ENCODE results near the gene MUS81. TPM values are rescaled to one million over a fixed set of nuclear protein-coding genes. Genes with fewer than 3 reads are reported as not detected.
A peak's percentile ranks its signal among the peaks of the same experiment; 100 is the strongest.

Gene MUS81
- total and polyA plus RNA-seq, 11 donors, result 24.6 to 56.1 (median 35.9) TPM

- Histone ChIP-seq H3K36me3 (peaks cover 0 to 40% (median 34%) of the 10 kb centered on the region in 9 donors), H3K4me1 (peaks cover 0 to 18% (median 7%) of the 10 kb centered on the region in 12 donors), H3K27me3 (no peaks in the 10 kb centered on the region), H3K4me3 (peak overlapping the region in 1 of 12 donors; percentile 42), H3K27ac (peak overlapping the region in 1 of 12 donors; percentile 10), H3K9me3 (no peaks in the 10 kb centered on the region)
- 52 to 82% (median 64%) methylated on average over 4 to 7 of the region's 7 CpGs for WGBS, 4 donors
- DNase-seq (peak in 2 of 5 donors; percentile 17 to 48), ATAC-seq (no peak)
- no peak for TF ChIP-seq CTCF (IDR thresholded peaks at IDR 0.05)
- TF ChIP-seq POLR2A (IDR thresholded peaks at IDR 0.05), result no peak
- intact Hi-C loops (cut with DNase I), result loop anchor here in 5 of 10 donors (5.0 to 10.0 kb wide), 3 partner anchors 41 to 106 kb away; no protein-coding TSS in a partner anchor
Observed at GRCh38 chr11:65880844-65881421, 20.7 kb downstream of the MUS81 start.

- Histone ChIP-seq H3K36me3 (peaks cover 0 to 53% (median 43%) of the 10 kb centered on the region in 9 donors), H3K4me1 (peaks cover under 1 to 26% (median 13%) of the 10 kb centered on the region in 12 donors), H3K27me3 (no peaks in the 10 kb centered on the region), H3K9me3 (no peaks in the 10 kb centered on the region), H3K27ac (no peak overlapping the region), H3K4me3 (no peak overlapping the region)
- TF ChIP-seq CTCF (IDR thresholded peaks at IDR 0.05) (no peak), POLR2A (IDR thresholded peaks at IDR 0.05) (no peak)
- DNase-seq (peak in 1 of 5 donors; percentile 40), ATAC-seq (no peak)
- intact Hi-C loops (cut with DNase I), result loop anchor here in 5 of 10 donors (5.0 to 10.0 kb wide), 3 partner anchors 40 to 105 kb away; no protein-coding TSS in a partner anchor
- 90 to 94% (median 92%) methylated on average over 27 to 30 of the region's 30 CpGs for WGBS, 4 donors
Observed at GRCh38 chr11:65882120-65883057, 22.2 kb downstream of the MUS81 start.

GRCh38 chr11:65883058-65883761, 23.0 kb downstream of the MUS81 start:
- no peaks in the 10 kb centered on the region for H3K27me3 ChIP-seq
- TF ChIP-seq POLR2A (IDR thresholded peaks at IDR 0.05), result no peak
- TF ChIP-seq CTCF (IDR thresholded peaks at IDR 0.05), result no peak
- H3K4me1 ChIP-seq, result peaks cover 5 to 33% (median 18%) of the 10 kb centered on the region in 12 donors
- no peaks in the 10 kb centered on the region for H3K9me3 ChIP-seq
- H3K36me3 ChIP-seq, result peaks cover 0 to 54% (median 43%) of the 10 kb centered on the region in 9 donors
- H3K4me3 ChIP-seq, result no peak overlapping the region
- H3K27ac ChIP-seq, result no peak overlapping the region
- WGBS, 4 donors, result 94 to 95% (median 94%) methylated on average over 12 to 13 of the region's 13 CpGs
- intact Hi-C loops (cut with DNase I), result loop anchor here in 5 of 10 donors (5.0 to 10.0 kb wide), 3 partner anchors 39 to 104 kb away; no protein-coding TSS in a partner anchor
- no peak for ATAC-seq
- DNase-seq, result peak in 1 of 5 donors; percentile 32

Measured in heart left ventricle (tissue), 16 donors.